IPS-20b (cell line): Measurements from ENCODE around the gene DNAJC19.
"Not testable (repeated sequence)": the region's sequence is repeated elsewhere in the genome, so short reads cannot be mapped to it uniquely, and the experiment has no call there.

Experiments used
- H3K27ac ChIP-seq: one replicate; pipeline ENCODE4 v1.5.1; 2013; ENCODE audit warnings: low read length
- H3K27me3 ChIP-seq: 2 replicates; pipeline ENCODE4 v1.6.1; 2013; ENCODE audit warnings: mild to moderate bottlenecking, low read length, inconsistent platforms; ENCODE audit not compliant: insufficient read depth
- H3K36me3 ChIP-seq: 2 replicates; pipeline ENCODE4 v1.6.1; 2013; ENCODE audit warnings: low read depth, mild to moderate bottlenecking, inconsistent platforms, low read length, moderate library complexity; ENCODE audit not compliant: insufficient read depth
- H3K4me1 ChIP-seq: 2 replicates; pipeline ENCODE4 v1.6.1; 2013; ENCODE audit warnings: mild to moderate bottlenecking, control low read depth, inconsistent platforms, low read length, moderate library complexity; ENCODE audit not compliant: insufficient read depth
- H3K4me3 ChIP-seq: 2 replicates; pipeline ENCODE4 v1.5.1; 2013; ENCODE audit warnings: mild to moderate bottlenecking, low read length, inconsistent platforms
- H3K9ac ChIP-seq: 2 replicates; pipeline ENCODE4 v1.6.1; 2013; ENCODE audit warnings: low read depth, mild to moderate bottlenecking, inconsistent platforms, low read length, moderate library complexity
- H3K9me3 ChIP-seq: 2 replicates; pipeline ENCODE4 v1.6.1; 2013; ENCODE audit warnings: mild to moderate bottlenecking, low read depth, low read length, inconsistent platforms; ENCODE audit not compliant: insufficient read depth

DNAJC19 gene

GRCh38 chr3:180987344-180987743 lies 2.2 kb downstream of the DNAJC19 start:
- Histone ChIP-seq H3K36me3 (peaks cover 45% of the 10 kb centered on the region), H3K4me3 (no peak overlapping the region), H3K27me3 (no peaks in the 10 kb centered on the region), H3K9ac (no peak overlapping the region), H3K27ac (no peak overlapping the region), H3K4me1 (no peaks in the 10 kb centered on the region; the same call in 1 of the 2 replicates), H3K9me3 (no peaks in the 10 kb centered on the region)

GRCh38 chr3:180986366-180986765 lies 3.2 kb downstream of the DNAJC19 start:
- H3K27me3 ChIP-seq, H3K4me3 ChIP-seq, H3K9ac ChIP-seq, H3K9me3 ChIP-seq, H3K4me1 ChIP-seq, H3K27ac ChIP-seq: not testable (repeated sequence)
- H3K36me3 ChIP-seq: peaks cover 45% of the 10 kb centered on the region

GRCh38 chr3:180983136-180983535 lies 6.4 kb downstream of the DNAJC19 start:
- no peak overlapping the region for H3K4me3 ChIP-seq
- H3K27ac ChIP-seq: no peak overlapping the region

GRCh38 chr3:180981912-180982311 lies 7.6 kb downstream of the DNAJC19 start:
- H3K36me3 ChIP-seq: peaks cover 58% of the 10 kb centered on the region
- no peak overlapping the region for H3K9ac ChIP-seq

More at GRCh38 chr3:180983136-180983535, 6.4 kb downstream of the DNAJC19 start:
- H3K36me3 ChIP-seq: peaks cover 55% of the 10 kb centered on the region
- H3K9me3 ChIP-seq: no peaks in the 10 kb centered on the region
- H3K4me1 ChIP-seq: no peaks in the 10 kb centered on the region
- no peak overlapping the region for H3K9ac ChIP-seq
- H3K27me3 ChIP-seq: no peaks in the 10 kb centered on the region

GRCh38 chr3:180980611-180981010 lies 8.9 kb downstream of the DNAJC19 start:
- Histone ChIP-seq H3K4me3 (no peak overlapping the region), H3K9me3 (no peaks in the 10 kb centered on the region), H3K27ac (no peak overlapping the region), H3K4me1 (no peaks in the 10 kb centered on the region), H3K27me3 (no peaks in the 10 kb centered on the region), H3K9ac (no peak overlapping the region), H3K36me3 (peaks cover 58% of the 10 kb centered on the region)

More at GRCh38 chr3:180981912-180982311, 7.6 kb downstream of the DNAJC19 start:
- Histone ChIP-seq H3K9me3 (no peaks in the 10 kb centered on the region), H3K4me3 (no peak overlapping the region), H3K27ac (no peak overlapping the region), H3K27me3 (no peaks in the 10 kb centered on the region), H3K4me1 (no peaks in the 10 kb centered on the region)

GRCh38 chr3:180979961-180980360 lies 9.6 kb downstream of the DNAJC19 start:
- no peak overlapping the region for H3K9ac ChIP-seq
- no peaks in the 10 kb centered on the region for H3K4me1 ChIP-seq
- no peaks in the 10 kb centered on the region for H3K9me3 ChIP-seq
- H3K27me3 ChIP-seq: no peaks in the 10 kb centered on the region
- no peak overlapping the region for H3K4me3 ChIP-seq
- H3K36me3 ChIP-seq: peaks cover 58% of the 10 kb centered on the region
- H3K27ac ChIP-seq: no peak overlapping the region

GRCh38 chr3:180977498-180977897 lies 12.0 kb downstream of the DNAJC19 start:
- peaks cover 63% of the 10 kb centered on the region for H3K36me3 ChIP-seq

GRCh38 chr3:180974286-180974685 lies 15.2 kb downstream of the DNAJC19 start:
- Histone ChIP-seq H3K36me3 (peaks cover 95% of the 10 kb centered on the region), H3K4me1 (no peaks in the 10 kb centered on the region), H3K9me3 (no peaks in the 10 kb centered on the region)

More at GRCh38 chr3:180977498-180977897, 12.0 kb downstream of the DNAJC19 start:
- no peaks in the 10 kb centered on the region for H3K27me3 ChIP-seq
- H3K27ac ChIP-seq: no peak overlapping the region
- no peaks in the 10 kb centered on the region for H3K4me1 ChIP-seq
- no peaks in the 10 kb centered on the region for H3K9me3 ChIP-seq
- H3K9ac ChIP-seq: no peak overlapping the region
- H3K4me3 ChIP-seq: no peak overlapping the region

GRCh38 chr3:180973543-180973942 lies 16.0 kb downstream of the DNAJC19 start:
- Histone ChIP-seq H3K36me3 (peaks cover 97% of the 10 kb centered on the region), H3K4me3 (no peak overlapping the region), H3K27me3 (no peaks in the 10 kb centered on the region), H3K27ac (no peak overlapping the region), H3K4me1 (no peaks in the 10 kb centered on the region), H3K9me3 (no peaks in the 10 kb centered on the region), H3K9ac (no peak overlapping the region)

More at GRCh38 chr3:180974286-180974685, 15.2 kb downstream of the DNAJC19 start:
- Histone ChIP-seq H3K9ac (no peak overlapping the region), H3K27me3 (no peaks in the 10 kb centered on the region), H3K4me3 (no peak overlapping the region), H3K27ac (no peak overlapping the region)

GRCh38 chr3:180970931-180971330 lies 18.6 kb downstream of the DNAJC19 start:
- peaks cover 97% of the 10 kb centered on the region for H3K36me3 ChIP-seq
- H3K4me1 ChIP-seq: no peaks in the 10 kb centered on the region
- H3K27me3 ChIP-seq: no peaks in the 10 kb centered on the region
- H3K9me3 ChIP-seq: no peaks in the 10 kb centered on the region
- no peak overlapping the region for H3K9ac ChIP-seq
- H3K27ac ChIP-seq: no peak overlapping the region
- H3K4me3 ChIP-seq: no peak overlapping the region

- no peak overlapping the region for H3K9ac ChIP-seq
- H3K27me3 ChIP-seq: no peaks in the 10 kb centered on the region
- H3K4me1 ChIP-seq: no peaks in the 10 kb centered on the region
- H3K36me3 ChIP-seq: peaks cover 100% of the 10 kb centered on the region
- no peak overlapping the region for H3K4me3 ChIP-seq
- no peaks in the 10 kb centered on the region for H3K9me3 ChIP-seq
- no peak overlapping the region for H3K27ac ChIP-seq
These were observed 27.0 kb downstream of the DNAJC19 start for GRCh38 chr3:180962530-180962929.

GRCh38 chr3:180961552-180961951 lies 28.0 kb downstream of the DNAJC19 start:
- no peak overlapping the region for H3K27ac ChIP-seq
- H3K36me3 ChIP-seq: peaks cover 100% of the 10 kb centered on the region
- H3K9ac ChIP-seq: no peak overlapping the region
- no peaks in the 10 kb centered on the region for H3K9me3 ChIP-seq
- no peaks in the 10 kb centered on the region for H3K4me1 ChIP-seq
- no peaks in the 10 kb centered on the region for H3K27me3 ChIP-seq
- no peak overlapping the region for H3K4me3 ChIP-seq
